Measurements from ENCODE around the gene SMIM12.
"Not testable (repeated sequence)": the region's sequence is repeated elsewhere in the genome, so short reads cannot be mapped to it uniquely, and the experiment has no call there.

SMIM12 gene

GRCh38 chr1:34842952-34843371 lies 16.6 kb downstream of the SMIM12 start:
- no peak for DNase-seq

GRCh38 chr1:34842073-34842472 lies 17.5 kb downstream of the SMIM12 start:
- no peak for DNase-seq

GRCh38 chr1:34840426-34840825 lies 19.1 kb downstream of the SMIM12 start:
- DNase-seq: no peak

GRCh38 chr1:34839526-34840305 lies 19.8 kb downstream of the SMIM12 start:
- DNase-seq: no peak

- DNase-seq: no peak
Measured at GRCh38 chr1:34833711-34834110, 25.8 kb downstream of the SMIM12 start.

GRCh38 chr1:34831721-34832246 lies 27.8 kb downstream of the SMIM12 start:
- no peak for DNase-seq

GRCh38 chr1:34829250-34829649 lies 30.3 kb downstream of the SMIM12 start:
- no peak for DNase-seq

GRCh38 chr1:34828611-34829010 lies 30.9 kb downstream of the SMIM12 start:
- no peak for DNase-seq

- DNase-seq: no peak
Measured at GRCh38 chr1:34827341-34827941, 32.1 kb downstream of the SMIM12 start.

GRCh38 chr1:34825455-34826091 lies 34.0 kb downstream of the SMIM12 start:
- no peak for DNase-seq

- DNase-seq: no peak
Measured at GRCh38 chr1:34824817-34825454, 34.6 kb downstream of the SMIM12 start.

- no peak for DNase-seq
Measured at GRCh38 chr1:34822202-34822601, 37.3 kb downstream of the SMIM12 start.

GRCh38 chr1:34818862-34819261 lies 40.7 kb downstream of the SMIM12 start:
- not testable (repeated sequence) for DNase-seq

GRCh38 chr1:34816778-34817177 lies 42.8 kb downstream of the SMIM12 start:
- DNase-seq: no peak

- no peak for DNase-seq
Measured at GRCh38 chr1:34816332-34816731, 43.2 kb downstream of the SMIM12 start.

- not testable (repeated sequence) for DNase-seq
Measured at GRCh38 chr1:34810781-34811180, 48.8 kb downstream of the SMIM12 start.

GRCh38 chr1:34808051-34808810 lies 51.3 kb downstream of the SMIM12 start:
- no peak for DNase-seq

- no peak for DNase-seq
Measured at GRCh38 chr1:34806396-34806795, 53.2 kb downstream of the SMIM12 start.

GRCh38 chr1:34803770-34804169 lies 55.8 kb downstream of the SMIM12 start:
- DNase-seq: no peak
